IMR-90 (cell line): ENCODE results near the gene SUPT16H. TPM values are rescaled to one million over a fixed set of nuclear protein-coding genes. Genes with fewer than 3 reads are reported as not detected.

ENCODE experiments used
- ATAC-seq: fragments of 200-7000 bp; cut with Tn5 transposase; 2 replicates; pipeline ENCODE4 v1.9.1; 2020; ENCODE audit warnings: low read depth, mild to moderate bottlenecking, moderate library complexity
- BruUV-seq: library from RNA; stranded (reverse); fragments of 400-500 nt; replicated peaks from 2 replicates; lab custom pipeline; 2021; lab: Mats Ljungman, UMichigan
- CTCF ChIA-PET: fragments of 300-600 bp; formaldehyde crosslinking; extraction: SDS; loops from one replicate; lab custom pipeline; 2021; ENCODE audit warnings: antibody characterized with exemption; lab: Yijun Ruan, JAX
- POLR2A ChIA-PET: fragments of 300-600 bp; sonication (Branson Sonifier 250); formaldehyde crosslinking; loops from one replicate; lab custom pipeline; 2022; ENCODE audit warnings: antibody characterized with exemption; ENCODE audit not compliant: unreplicated experiment; lab: Charles Lee
- DNase-seq: peaks from one replicate; pipeline ENCODE4 v3.0.0; 2013
- H2AFZ ChIP-seq: replicated peaks from 2 replicates; pipeline ENCODE3; 2013; ENCODE audit warnings: low read length, mild to moderate bottlenecking; ENCODE audit not compliant: poor library complexity
- H2AK5ac ChIP-seq: 2 replicates; pipeline ENCODE4 v1.6.1; 2013; ENCODE audit warnings: low read depth, low read length, inconsistent platforms
- H2AK9ac ChIP-seq: replicated peaks from 2 replicates; pipeline ENCODE3; 2013; ENCODE audit warnings: mild to moderate bottlenecking, low read depth, low read length, moderate library complexity; ENCODE audit not compliant: poor library complexity
- H2BK120ac ChIP-seq: 2 replicates; pipeline ENCODE4 v1.6.1; 2013; ENCODE audit warnings: low read depth, low read length, inconsistent platforms
- H2BK15ac ChIP-seq: 3 replicates; pipeline ENCODE4 v1.6.1; 2013; ENCODE audit warnings: low read depth, low read length, inconsistent platforms
- H2BK20ac ChIP-seq: 2 replicates; pipeline ENCODE4 v1.6.1; 2013; ENCODE audit warnings: low read depth, mild to moderate bottlenecking, inconsistent platforms, low read length, moderate library complexity
- H2BK5ac ChIP-seq: 2 replicates; pipeline ENCODE4 v1.6.1; 2013; ENCODE audit warnings: mild to moderate bottlenecking, low read depth, low read length, inconsistent platforms; ENCODE audit not compliant: poor library complexity, severe bottlenecking
- H3K14ac ChIP-seq: replicated peaks from 2 replicates; pipeline ENCODE4 v1.6.1; 2013; ENCODE audit warnings: low read depth, low read length, inconsistent platforms
- H3K18ac ChIP-seq: 2 replicates; pipeline ENCODE4 v1.6.1; 2013; ENCODE audit warnings: low read depth, low read length, control low read depth
- H3K23ac ChIP-seq: 2 replicates; pipeline ENCODE4 v1.6.1; 2013; ENCODE audit warnings: low read depth, low read length, inconsistent platforms
- H3K27ac ChIP-seq: 2 replicates; pipeline ENCODE4 v1.5.1; 2013; ENCODE audit warnings: mild to moderate bottlenecking, control low read depth, low read length; ENCODE audit not compliant: insufficient read depth
- H3K27me3 ChIP-seq: 2 replicates; pipeline ENCODE4 v1.6.1; 2013; ENCODE audit warnings: low read length; ENCODE audit not compliant: control insufficient read depth, insufficient read depth
- H3K36me3 ChIP-seq: 2 replicates; pipeline ENCODE4 v1.6.1; 2013; ENCODE audit warnings: low read length, mixed read lengths; ENCODE audit not compliant: control insufficient read depth, insufficient read depth
- H3K4ac ChIP-seq: 2 replicates; pipeline ENCODE4 v1.6.1; 2013; ENCODE audit warnings: low read depth, low read length, inconsistent platforms
- H3K4me1 ChIP-seq: 2 replicates; pipeline ENCODE4 v1.6.1; 2013; ENCODE audit warnings: low read length, mixed read lengths; ENCODE audit not compliant: control insufficient read depth, insufficient read depth
- H3K4me2 ChIP-seq: 2 replicates; pipeline ENCODE4 v1.6.1; 2013; ENCODE audit warnings: low read depth, mild to moderate bottlenecking, control low read depth, low read length, moderate library complexity
- H3K4me3 ChIP-seq: 2 replicates; pipeline ENCODE4 v1.5.1; 2013; ENCODE audit warnings: low read depth, mild to moderate bottlenecking, control low read depth, low read length, moderate library complexity; ENCODE audit not compliant: insufficient read depth
- H3K56ac ChIP-seq: 2 replicates; pipeline ENCODE4 v1.6.1; 2013; ENCODE audit warnings: low read length, inconsistent platforms; ENCODE audit not compliant: insufficient read depth; ENCODE audit errors: extremely low read depth
- H3K79me1 ChIP-seq, 2 experiments: 2 replicates each; pipeline ENCODE4 v1.6.1; 2013; ENCODE audit warnings: low read length in 2 of 2, inconsistent platforms in 1 of 2, low read depth in 1 of 2
- H3K9ac ChIP-seq: 2 replicates; pipeline ENCODE4 v1.6.1; 2013; ENCODE audit warnings: low read depth, low read length, control low read depth
- H3K9me1 ChIP-seq: 2 replicates; pipeline ENCODE4 v1.6.1; 2013; ENCODE audit warnings: low read length, inconsistent platforms; ENCODE audit not compliant: insufficient read depth
- H3K9me3 ChIP-seq: 2 replicates; pipeline ENCODE4 v1.6.1; 2013; ENCODE audit warnings: low read length; ENCODE audit not compliant: control insufficient read depth, insufficient read depth
- H4K20me1 ChIP-seq: 2 replicates; pipeline ENCODE4 v1.6.1; 2013; ENCODE audit warnings: low read length, inconsistent platforms; ENCODE audit not compliant: insufficient read depth
- H4K5ac ChIP-seq: 2 replicates; pipeline ENCODE4 v1.6.1; 2013; ENCODE audit warnings: mild to moderate bottlenecking, low read depth, low read length, control low read depth
- H4K8ac ChIP-seq, 2 experiments: 2 replicates each; pipeline ENCODE4 v1.6.1; 2013; ENCODE audit warnings: low read depth in 2 of 2, low read length in 2 of 2, control low read depth in 1 of 2, inconsistent platforms in 1 of 2
- H4K91ac ChIP-seq: 2 replicates; pipeline ENCODE4 v1.6.1; 2013; ENCODE audit warnings: low read depth, low read length, inconsistent platforms; ENCODE audit not compliant: insufficient read depth
- BHLHE40 ChIP-seq: fragments of 150-350 bp; IDR thresholded peaks from 2 replicates; pipeline ENCODE4 v1.6.1; 2016; ENCODE audit warnings: mild to moderate bottlenecking, low read depth, low read length
- CEBPB ChIP-seq: IDR thresholded peaks from 2 replicates; pipeline ENCODE4 v1.6.1; 2012; ENCODE audit warnings: low read depth, low read length, improper control_type of control experiment
- CHD1 ChIP-seq: IDR thresholded peaks from 2 replicates; pipeline ENCODE4 v1.6.1; 2012; ENCODE audit warnings: low read depth, low read length, improper control_type of control experiment
- ELK1 ChIP-seq: fragments of 150-350 bp; IDR thresholded peaks from 2 replicates; pipeline ENCODE4 v1.6.1; 2016; ENCODE audit warnings: low read depth, mild to moderate bottlenecking, low read length, moderate library complexity, borderline replicate concordance
- FOS ChIP-seq: fragments of 150-350 bp; IDR thresholded peaks from 2 replicates; pipeline ENCODE4 v1.6.1; 2016; ENCODE audit warnings: low read depth, low read length
- MAFK ChIP-seq: IDR thresholded peaks from 2 replicates; pipeline ENCODE4 v1.6.1; 2012; ENCODE audit warnings: low read depth, low read length, improper control_type of control experiment
- MAZ ChIP-seq: IDR thresholded peaks from 2 replicates; pipeline ENCODE4 v1.6.1; 2012; ENCODE audit warnings: low read depth, mild to moderate bottlenecking, low read length, improper control_type of control experiment, moderate library complexity, borderline replicate concordance
- MXI1 ChIP-seq: IDR thresholded peaks from 2 replicates; pipeline ENCODE4 v1.6.1; 2012; ENCODE audit warnings: low read depth, mild to moderate bottlenecking, low read length, moderate library complexity, borderline replicate concordance
- NFE2L2 ChIP-seq: fragments of 150-350 bp; IDR thresholded peaks from 2 replicates; pipeline ENCODE4 v1.6.1; 2016; ENCODE audit warnings: low read depth, mild to moderate bottlenecking, low read length
- POLR2A ChIP-seq: IDR thresholded peaks from 2 replicates; pipeline ENCODE4 v1.6.1; 2012; ENCODE audit warnings: mild to moderate bottlenecking, low read depth, low read length
- RAD21 ChIP-seq: IDR thresholded peaks from 2 replicates; pipeline ENCODE4 v1.6.1; 2012; ENCODE audit warnings: low read length, improper control_type of control experiment
- RCOR1 ChIP-seq: IDR thresholded peaks from 2 replicates; pipeline ENCODE4 v1.6.1; 2012; ENCODE audit warnings: mild to moderate bottlenecking, low read length, improper control_type of control experiment; ENCODE audit not compliant: insufficient replicate concordance
- RFX5 ChIP-seq: IDR thresholded peaks from 2 replicates; pipeline ENCODE4 v1.8.0; 2012; ENCODE audit warnings: low read depth, mild to moderate bottlenecking, low read length, moderate library complexity
- SMC3 ChIP-seq: fragments of 150-350 bp; IDR thresholded peaks from 2 replicates; pipeline ENCODE4 v1.6.1; 2016; ENCODE audit warnings: low read depth, mild to moderate bottlenecking, antibody characterized with exemption, low read length, moderate library complexity
- WGBS, 2 experiments: methylation state at CpG; one replicate each; pipeline versions ENCODE4 v1.1.5 to v1.1.7; 2013; ENCODE audit warnings: missing lambda C conversion rate in 2 of 2; ENCODE audit not compliant: insufficient read length in 1 of 2; ENCODE audit errors: extremely low coverage in 2 of 2; 5-methylcytosine and 5-hydroxymethylcytosine counted together
- dilution Hi-C: fragments of 300-500 bp; cut with HindIII; formaldehyde crosslinking; loops from one replicate; pipeline ENCODE4 v1.14.3; 2018; ENCODE audit warnings: low sequenced_read_pairs; ENCODE audit not compliant: unreplicated experiment
- in situ Hi-C: fragments of 300-500 bp; cut with MboI; formaldehyde crosslinking; loops from 3 replicates; pipeline ENCODE4 v1.14.3; 2019; ENCODE audit warnings: low sequenced_read_pairs, inconsistent platforms, mixed read lengths
- intact Hi-C: fragments of 100-400 bp; cut with micrococcal nuclease; formaldehyde crosslinking; loops from 2 replicates; pipeline ENCODE4 v1.10.0; 2022
- polyA plus RNA-seq, 3 experiments: library from polyadenylated mRNA; depleted of rRNA; stranded (reverse); fragments of >200 nt; gene quantifications; 2 replicates each; pipeline ENCODE4 v1.2.3, GENCODE V29; 2012; ENCODE audit warnings: low replicate concordance in 1 of 3
- total RNA-seq: library from RNA; depleted of rRNA; stranded (reverse); fragments of >200 nt; gene quantifications from 2 replicates; pipeline ENCODE4 v1.2.3, GENCODE V29; 2012
- TF ChIP-seq, protein P1 (sequence below): fragments of 150-350 bp; IDR thresholded peaks from 2 replicates; pipeline ENCODE4 v1.6.1; 2017; ENCODE audit warnings: mild to moderate bottlenecking, antibody characterized with exemption, low read length, low read depth
- TF ChIP-seq, protein P2 (sequence below): conservative IDR thresholded peaks from 2 replicates; pipeline ENCODE4 v1.5.1; 2012; ENCODE audit warnings: mild to moderate bottlenecking, low read depth, low read length, improper control_type of control experiment

Gene SUPT16H
- total and polyA plus RNA-seq, 2 of the 4 experiments (the other 2 are of a cell fraction) = 50.6 to 103 TPM

DNA sequence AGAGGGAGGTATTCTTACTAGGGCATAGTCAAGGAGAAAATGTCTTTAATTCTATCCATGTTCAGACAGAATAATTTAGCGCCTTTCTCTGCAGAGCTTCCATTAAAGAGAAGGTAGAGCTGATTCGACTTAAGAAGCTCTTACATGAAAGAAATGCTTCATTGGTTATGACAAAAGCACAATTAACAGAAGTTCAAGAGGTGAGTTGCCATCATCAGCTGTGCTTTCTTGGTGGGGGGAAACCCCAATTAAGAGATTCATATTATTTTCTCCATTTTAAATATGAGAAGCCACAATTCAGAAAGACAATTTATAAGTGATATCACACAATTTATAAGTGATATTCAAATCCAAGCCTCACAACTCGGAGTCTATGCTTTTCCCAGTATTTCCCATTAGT lies 76.2 kb downstream of the SUPT16H start:
- H3K4me2 ChIP-seq = no peak overlapping the region
- CTCF ChIA-PET = no interaction called here

More for the DNA sequence above, 76.2 kb downstream of the SUPT16H start:
- H2BK20ac ChIP-seq = no peak overlapping the region
- ATAC-seq (no peak), DNase-seq (no peak)
- in situ Hi-C loops = no loop called here
- no peak overlapping the region for H2AFZ ChIP-seq
- H3K79me1 ChIP-seq = no peaks in the 10 kb centered on the region
- no CpG with 5 or more reads among the region's 3 CpGs for WGBS, 2 experiments
- H2BK5ac ChIP-seq = no peak overlapping the region
- no peak overlapping the region for H4K5ac ChIP-seq
- no peak overlapping the region for H4K8ac ChIP-seq
- H3K56ac ChIP-seq = no peak overlapping the region
- no peak overlapping the region for H2BK15ac ChIP-seq
- H4K91ac ChIP-seq = no peak overlapping the region
- H3K4ac ChIP-seq = no peak overlapping the region
- no peak overlapping the region for H2BK120ac ChIP-seq
- intact Hi-C loops = no loop called here
- H3K14ac ChIP-seq = no peak overlapping the region
- H3K27me3 ChIP-seq = peaks cover 32% of the 10 kb centered on the region
- H3K9ac ChIP-seq = no peak overlapping the region
- no peak overlapping the region for H2AK5ac ChIP-seq
- H2AK9ac ChIP-seq = no peak overlapping the region
- no peaks in the 10 kb centered on the region for H3K4me1 ChIP-seq
- no peak overlapping the region for H3K4me3 ChIP-seq
- no peak overlapping the region for H3K27ac ChIP-seq
- no peaks in the 10 kb centered on the region for H3K9me1 ChIP-seq
- no peak for TF ChIP-seq RFX5
- TF ChIP-seq CHD1 = no peak
- no peak for TF ChIP-seq FOS
- TF ChIP-seq MXI1 = no peak
- TF ChIP-seq, protein P1, sequence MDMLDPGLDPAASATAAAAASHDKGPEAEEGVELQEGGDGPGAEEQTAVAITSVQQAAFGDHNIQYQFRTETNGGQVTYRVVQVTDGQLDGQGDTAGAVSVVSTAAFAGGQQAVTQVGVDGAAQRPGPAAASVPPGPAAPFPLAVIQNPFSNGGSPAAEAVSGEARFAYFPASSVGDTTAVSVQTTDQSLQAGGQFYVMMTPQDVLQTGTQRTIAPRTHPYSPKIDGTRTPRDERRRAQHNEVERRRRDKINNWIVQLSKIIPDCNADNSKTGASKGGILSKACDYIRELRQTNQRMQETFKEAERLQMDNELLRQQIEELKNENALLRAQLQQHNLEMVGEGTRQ = no peak
- TF ChIP-seq BHLHE40 = no peak
- no peak for TF ChIP-seq RCOR1
- TF ChIP-seq ELK1 = no peak
- no peak for TF ChIP-seq NFE2L2
- no peak for TF ChIP-seq MAFK
- no peak for TF ChIP-seq SMC3
- TF ChIP-seq CEBPB = no peak
- TF ChIP-seq RAD21 = no peak
- TF ChIP-seq, protein P2, sequence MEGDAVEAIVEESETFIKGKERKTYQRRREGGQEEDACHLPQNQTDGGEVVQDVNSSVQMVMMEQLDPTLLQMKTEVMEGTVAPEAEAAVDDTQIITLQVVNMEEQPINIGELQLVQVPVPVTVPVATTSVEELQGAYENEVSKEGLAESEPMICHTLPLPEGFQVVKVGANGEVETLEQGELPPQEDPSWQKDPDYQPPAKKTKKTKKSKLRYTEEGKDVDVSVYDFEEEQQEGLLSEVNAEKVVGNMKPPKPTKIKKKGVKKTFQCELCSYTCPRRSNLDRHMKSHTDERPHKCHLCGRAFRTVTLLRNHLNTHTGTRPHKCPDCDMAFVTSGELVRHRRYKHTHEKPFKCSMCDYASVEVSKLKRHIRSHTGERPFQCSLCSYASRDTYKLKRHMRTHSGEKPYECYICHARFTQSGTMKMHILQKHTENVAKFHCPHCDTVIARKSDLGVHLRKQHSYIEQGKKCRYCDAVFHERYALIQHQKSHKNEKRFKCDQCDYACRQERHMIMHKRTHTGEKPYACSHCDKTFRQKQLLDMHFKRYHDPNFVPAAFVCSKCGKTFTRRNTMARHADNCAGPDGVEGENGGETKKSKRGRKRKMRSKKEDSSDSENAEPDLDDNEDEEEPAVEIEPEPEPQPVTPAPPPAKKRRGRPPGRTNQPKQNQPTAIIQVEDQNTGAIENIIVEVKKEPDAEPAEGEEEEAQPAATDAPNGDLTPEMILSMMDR = no peak
- no peak for TF ChIP-seq POLR2A
- no peak for TF ChIP-seq MAZ
- no peaks in the 10 kb centered on the region for H4K20me1 ChIP-seq
- no peak overlapping the region for H3K18ac ChIP-seq
- dilution Hi-C loops = no loop called here
- H3K23ac ChIP-seq = no peak overlapping the region
- no peaks in the 10 kb centered on the region for H3K36me3 ChIP-seq
- POLR2A ChIA-PET = no interaction called here
- no peaks in the 10 kb centered on the region for H3K9me3 ChIP-seq
- BruUV-seq = no TSS peak
